ENCODE measurements around the gene USP12. TPM values are rescaled to one million over a fixed set of nuclear protein-coding genes. Genes with fewer than 3 reads are reported as not detected.

The USP12 gene
- total RNA-seq, 3 donors from 2014 or later (not counting 1 experiment from before 2014, with no cell fraction given): 44.3 to 55.3 (median 50.9) TPM

- Histone ChIP-seq H3K27me3 (ENCODE audit: control insufficient read depth, insufficient read depth, low read length) (no peaks in the 10 kb centered on the region), H3K27ac (ENCODE audit: low read length) (no peak overlapping the region), H3K4me1 (ENCODE audit: control insufficient read depth, insufficient read depth, low read length) (peaks cover 8% of the 10 kb centered on the region), H3K9me3 (ENCODE audit: control insufficient read depth, insufficient read depth, low read length) (no peaks in the 10 kb centered on the region), H3K36me3 (ENCODE audit: control insufficient read depth, insufficient read depth, low read length) (no peaks in the 10 kb centered on the region), H3K4me3 (ENCODE audit: low read length) (no peak overlapping the region)
- no peak overlapping the region for H3K27ac Mint-ChIP-seq
- DNase-seq (no peak), ATAC-seq (no peak)
- intact Hi-C loops (cut with micrococcal nuclease): no loop called here
- H3K36me3 Mint-ChIP-seq: no peaks in the 10 kb centered on the region
- no peak overlapping the region for H3K4me3 Mint-ChIP-seq
- no peaks in the 10 kb centered on the region for H3K9me3 Mint-ChIP-seq
- H3K4me1 Mint-ChIP-seq: peaks cover 9 to 13% of the 10 kb centered on the region in 2 donors
- H3K27me3 Mint-ChIP-seq (ENCODE audit: low read depth in 2 of 2): peaks cover 0 to 5% of the 10 kb centered on the region in 2 donors
- WGBS (ENCODE audit: insufficient coverage): 57% methylated on average over 6 of the region's 8 CpGs
- TF ChIP-seq CTCF (IDR thresholded peaks at IDR 0.05): no peak
Observed at GRCh38 chr13:27176470-27177410, 5.1 kb upstream of the USP12 start.

DNA sequence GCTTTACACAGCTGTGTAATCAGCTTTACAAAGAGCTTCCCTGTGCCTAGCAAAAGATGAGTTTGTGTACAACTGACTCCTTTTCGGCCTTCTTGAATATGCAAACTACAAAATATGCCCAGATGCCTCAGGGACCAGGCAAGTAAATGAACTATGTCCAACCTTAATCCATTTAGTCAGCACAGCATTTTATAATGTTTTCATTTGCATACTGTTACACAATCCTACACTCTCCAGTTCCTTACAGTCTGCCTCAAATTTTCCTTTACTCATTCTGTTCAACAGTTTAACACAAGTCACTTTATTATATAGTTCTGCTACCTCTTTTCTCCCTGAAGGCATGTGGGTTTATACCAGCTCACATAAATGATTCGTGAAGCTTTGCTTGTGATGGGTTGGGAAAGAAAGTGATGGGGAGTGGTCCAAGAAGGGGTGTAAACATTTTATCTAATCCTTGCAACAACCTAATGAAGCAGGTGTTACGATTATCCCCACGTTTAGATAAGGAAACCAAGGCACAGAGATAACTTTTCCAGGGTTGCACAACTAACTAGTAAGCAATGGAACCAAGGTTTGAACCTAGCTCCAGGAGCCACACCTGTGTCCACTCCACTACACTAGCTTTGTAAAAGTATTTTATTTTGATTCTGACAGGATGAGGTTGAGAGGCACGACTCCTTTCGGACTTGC, 3.3 kb upstream of the USP12 start:
- no peak overlapping the region for H3K27ac ChIP-seq (ENCODE audit: low read length)
- DNase-seq: no peak
- no peaks in the 10 kb centered on the region for H3K36me3 ChIP-seq (ENCODE audit: control insufficient read depth, insufficient read depth, low read length)
- 80% methylated on average over 4 of the region's 6 CpGs for WGBS (ENCODE audit: insufficient coverage)
- Mint-ChIP-seq H3K36me3 (no peaks in the 10 kb centered on the region), H3K9me3 (no peaks in the 10 kb centered on the region), H3K4me3 (no peak overlapping the region), H3K4me1 (peaks cover 18 to 21% of the 10 kb centered on the region in 2 donors), H3K27ac (no peak overlapping the region), H3K27me3 (ENCODE audit: low read depth in 2 of 2) (peaks cover 0 to 3% of the 10 kb centered on the region in 2 donors)
- TF ChIP-seq CTCF (IDR thresholded peaks at IDR 0.05): no peak
- ATAC-seq: no peak
- no peaks in the 10 kb centered on the region for H3K9me3 ChIP-seq (ENCODE audit: control insufficient read depth, insufficient read depth, low read length)
- no peaks in the 10 kb centered on the region for H3K27me3 ChIP-seq (ENCODE audit: control insufficient read depth, insufficient read depth, low read length)
- no peak overlapping the region for H3K4me3 ChIP-seq (ENCODE audit: low read length)
- H3K4me1 ChIP-seq (ENCODE audit: control insufficient read depth, insufficient read depth, low read length): peaks cover 14% of the 10 kb centered on the region
- intact Hi-C loops (cut with micrococcal nuclease): loop anchor here (5.0 kb wide), 2 partner anchors 447 to 962 kb away; partner anchors contain the start of genes LNX2, PAN3 and POLR1D

- no peak for TF ChIP-seq CTCF (IDR thresholded peaks at IDR 0.05)
- H3K36me3 Mint-ChIP-seq: no peaks in the 10 kb centered on the region
- H3K9me3 ChIP-seq (ENCODE audit: control insufficient read depth, insufficient read depth, low read length): no peaks in the 10 kb centered on the region
- peak overlapping the region; percentile 92 to 97 for H3K27ac Mint-ChIP-seq
- no peaks in the 10 kb centered on the region for H3K9me3 Mint-ChIP-seq
- H3K36me3 ChIP-seq (ENCODE audit: control insufficient read depth, insufficient read depth, low read length): no peaks in the 10 kb centered on the region
- no peaks in the 10 kb centered on the region for H3K27me3 Mint-ChIP-seq (ENCODE audit: low read depth in 2 of 2)
- peak overlapping the region; percentile 94 for H3K4me3 Mint-ChIP-seq
- intact Hi-C loops (cut with micrococcal nuclease): loop anchor here (5.0 kb wide), 2 partner anchors 450 to 965 kb away; partner anchors contain the start of genes LNX2, PAN3 and POLR1D
- H3K4me1 Mint-ChIP-seq: peaks cover 34 to 43% of the 10 kb centered on the region in 2 donors
- H3K4me3 ChIP-seq (ENCODE audit: low read length): peak overlapping the region; percentile 78
- H3K27ac ChIP-seq (ENCODE audit: low read length): peak overlapping the region; percentile 96
- 16% methylated on average over 3 of the region's 3 CpGs for WGBS (ENCODE audit: insufficient coverage)
- H3K27me3 ChIP-seq (ENCODE audit: control insufficient read depth, insufficient read depth, low read length): no peaks in the 10 kb centered on the region
- DNase-seq (peak in 1 of 2 donors; percentile 55), ATAC-seq (no peak)
- H3K4me1 ChIP-seq (ENCODE audit: control insufficient read depth, insufficient read depth, low read length): peaks cover 19% of the 10 kb centered on the region
Observed at GRCh38 chr13:27172495-27172842, 858 bp upstream of the USP12 start.

Data from natural killer cell (primary cell).